GM11168 (cell line): ENCODE measurements around the gene KCTD2.

Source experiments
- in situ Hi-C: fragments of 300-500 bp; cut with MboI; formaldehyde crosslinking; loops from one replicate; pipeline ENCODE4 v1.12.0; 2022; ENCODE audit warnings: low sequenced_read_pairs; ENCODE audit not compliant: unreplicated experiment

KCTD2 gene

GRCh38 chr17:75091855-75092327, 44.9 kb downstream of the KCTD2 start:
- in situ Hi-C loops: no loop called here

DNA sequence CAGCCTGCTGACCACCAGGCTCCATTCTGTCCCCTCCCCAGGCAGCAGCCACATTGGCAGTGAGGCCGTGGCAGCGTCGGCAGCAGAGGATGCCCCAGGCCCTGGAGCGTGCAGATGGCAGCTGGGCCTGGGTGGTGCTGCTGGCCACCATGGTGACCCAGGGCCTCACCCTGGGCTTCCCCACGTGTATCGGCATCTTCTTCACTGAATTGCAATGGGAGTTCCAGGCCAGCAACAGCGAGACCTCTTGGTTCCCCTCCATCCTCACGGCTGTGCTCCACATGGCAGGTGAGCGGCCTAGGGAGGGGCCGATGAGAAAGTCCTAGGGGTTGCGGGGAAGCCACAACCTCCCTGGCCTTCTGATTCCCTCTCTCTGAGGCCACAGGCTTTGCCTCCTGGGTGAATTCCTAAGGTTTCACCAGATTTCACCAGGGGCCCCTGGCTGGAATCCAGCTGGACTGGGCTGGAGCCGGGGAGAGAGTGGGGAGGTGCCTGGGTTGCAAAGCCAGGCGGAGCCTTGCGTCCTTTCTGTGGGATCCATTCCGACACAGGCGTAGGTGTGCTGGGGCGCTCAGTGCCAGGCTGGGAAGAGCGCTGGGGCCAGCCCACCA, 46.6 kb downstream of the KCTD2 start:
- in situ Hi-C loops: no loop called here

DNA sequence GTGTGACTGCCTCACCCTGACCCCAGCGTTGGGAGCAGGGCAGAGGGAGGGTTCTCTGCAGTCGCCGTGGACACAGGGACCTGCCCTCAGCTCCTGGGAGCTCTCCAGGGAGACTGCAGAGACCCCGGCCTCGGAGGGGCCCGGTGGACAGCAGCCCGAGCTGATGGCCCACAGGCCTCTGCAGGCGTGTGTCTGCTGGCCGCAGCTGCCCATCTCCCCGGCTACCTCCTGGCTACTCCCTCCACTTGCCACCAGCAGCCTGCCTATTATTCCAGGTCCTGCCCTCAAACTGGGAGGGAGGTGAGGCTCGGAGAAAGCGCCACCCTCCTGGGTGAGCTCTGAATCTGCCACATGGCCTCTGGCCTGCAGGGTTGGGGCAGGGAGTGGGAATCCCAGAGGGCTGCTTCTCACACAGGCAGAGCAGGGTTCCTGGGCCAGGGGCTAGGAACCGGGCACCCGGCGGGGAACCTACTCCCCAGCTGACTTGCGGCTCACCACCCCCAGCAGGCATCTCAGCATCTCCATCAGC, 47.9 kb downstream of the KCTD2 start:
- in situ Hi-C loops: no loop called here

GRCh38 chr17:75096082-75096625, 49.1 kb downstream of the KCTD2 start:
- in situ Hi-C loops: no loop called here

GRCh38 chr17:75097865-75098264, 50.8 kb downstream of the KCTD2 start:
- in situ Hi-C loops: no loop called here

DNA sequence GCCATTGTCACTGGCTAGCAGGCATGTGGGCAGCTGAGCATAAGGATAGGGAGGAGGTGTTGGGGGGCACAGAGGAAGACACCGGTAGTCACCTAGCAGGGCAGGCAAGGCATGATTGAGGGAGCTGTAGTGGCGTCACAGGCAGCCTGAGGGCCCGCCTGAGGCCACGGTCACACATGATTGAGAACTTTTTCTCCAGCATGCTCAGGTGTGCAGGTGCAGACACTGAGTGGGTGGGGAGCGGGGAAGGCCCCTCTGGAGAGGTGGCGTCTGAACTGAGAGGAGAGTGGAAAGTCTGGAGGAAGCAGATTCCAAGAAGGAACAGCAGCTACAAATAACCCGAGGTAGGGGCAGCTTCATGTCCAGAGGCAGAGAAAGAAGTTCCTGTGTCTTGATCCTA, 51.8 kb downstream of the KCTD2 start:
- in situ Hi-C loops: no loop called here

DNA sequence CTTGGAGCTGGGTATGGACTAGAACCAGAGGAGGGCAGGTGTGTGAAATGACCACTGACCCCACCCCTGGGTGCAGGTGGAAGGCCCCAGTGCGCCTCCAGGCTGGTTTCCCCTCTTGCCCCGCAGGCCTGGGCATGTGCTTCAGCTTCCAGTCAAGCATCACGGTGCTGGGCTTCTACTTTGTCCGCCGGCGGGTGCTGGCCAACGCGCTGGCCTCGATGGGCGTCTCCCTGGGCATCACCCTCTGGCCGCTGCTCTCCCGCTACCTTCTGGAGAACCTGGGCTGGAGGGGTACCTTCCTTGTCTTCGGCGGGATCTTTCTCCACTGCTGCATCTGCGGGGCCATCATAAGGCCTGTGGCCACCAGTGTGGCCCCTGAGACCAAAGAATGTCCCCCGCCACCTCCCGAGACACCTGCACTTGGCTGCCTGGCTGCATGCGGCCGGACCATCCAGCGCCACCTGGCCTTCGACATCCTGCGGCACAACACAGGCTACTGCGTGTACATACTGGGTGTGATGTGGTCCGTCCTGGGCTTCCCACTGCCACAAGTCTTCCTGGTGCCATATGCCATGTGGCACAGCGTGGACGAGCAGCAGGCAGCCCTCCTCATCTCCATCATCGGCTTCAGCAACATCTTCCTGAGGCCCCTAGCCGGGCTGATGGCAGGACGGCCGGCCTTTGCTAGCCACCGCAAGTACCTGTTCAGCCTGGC, 53.0 kb downstream of the KCTD2 start:
- in situ Hi-C loops: no loop called here

- in situ Hi-C loops: no loop called here
Measured at GRCh38 chr17:75102385-75102821, 55.4 kb downstream of the KCTD2 start.

DNA sequence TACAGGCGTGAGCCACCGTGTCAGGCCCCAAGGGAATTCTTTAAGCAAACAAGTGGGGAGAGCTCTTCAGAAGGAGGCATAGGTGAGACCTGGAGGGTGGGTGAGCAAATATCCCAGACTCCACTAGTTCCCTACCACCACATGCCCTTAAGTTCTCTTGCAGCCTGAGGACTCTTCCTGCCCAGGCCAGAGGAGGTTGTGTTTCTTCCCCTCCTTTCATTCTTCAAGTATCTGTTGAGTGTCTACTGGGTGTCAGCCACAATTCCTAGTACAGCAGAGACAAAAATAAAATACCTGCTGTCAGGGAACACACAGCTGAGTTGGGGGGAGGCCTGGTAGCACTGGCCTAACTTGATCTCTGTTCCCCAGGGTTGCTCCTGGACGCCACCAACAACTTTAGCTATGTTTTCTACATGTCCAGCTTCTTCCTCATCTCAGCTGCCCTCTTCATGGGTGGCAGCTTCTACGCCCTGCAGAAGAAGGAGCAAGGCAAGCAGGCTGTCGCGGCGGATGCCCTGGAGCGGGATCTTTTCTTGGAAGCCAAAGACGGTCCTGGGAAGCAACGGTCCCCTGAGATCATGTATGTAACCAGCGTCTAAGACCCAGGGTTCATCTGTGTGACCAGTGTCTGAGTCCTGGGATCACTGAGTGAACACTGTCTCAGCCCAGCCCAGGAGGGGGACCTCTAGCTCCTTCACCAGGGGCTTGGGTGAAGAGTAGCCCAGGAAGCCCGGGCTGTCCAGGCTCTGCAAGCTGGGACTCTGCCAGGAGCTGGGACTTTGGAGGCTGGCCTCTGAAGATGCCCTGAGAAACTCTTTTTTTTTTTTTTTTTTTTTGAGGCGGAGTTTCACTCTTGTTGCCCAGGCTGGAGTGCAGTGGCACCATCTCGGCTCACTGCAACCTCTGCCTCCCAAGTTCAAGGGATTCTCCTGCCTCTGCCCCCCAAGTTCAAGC, 56.9 kb downstream of the KCTD2 start:
- in situ Hi-C loops: no loop called here

DNA sequence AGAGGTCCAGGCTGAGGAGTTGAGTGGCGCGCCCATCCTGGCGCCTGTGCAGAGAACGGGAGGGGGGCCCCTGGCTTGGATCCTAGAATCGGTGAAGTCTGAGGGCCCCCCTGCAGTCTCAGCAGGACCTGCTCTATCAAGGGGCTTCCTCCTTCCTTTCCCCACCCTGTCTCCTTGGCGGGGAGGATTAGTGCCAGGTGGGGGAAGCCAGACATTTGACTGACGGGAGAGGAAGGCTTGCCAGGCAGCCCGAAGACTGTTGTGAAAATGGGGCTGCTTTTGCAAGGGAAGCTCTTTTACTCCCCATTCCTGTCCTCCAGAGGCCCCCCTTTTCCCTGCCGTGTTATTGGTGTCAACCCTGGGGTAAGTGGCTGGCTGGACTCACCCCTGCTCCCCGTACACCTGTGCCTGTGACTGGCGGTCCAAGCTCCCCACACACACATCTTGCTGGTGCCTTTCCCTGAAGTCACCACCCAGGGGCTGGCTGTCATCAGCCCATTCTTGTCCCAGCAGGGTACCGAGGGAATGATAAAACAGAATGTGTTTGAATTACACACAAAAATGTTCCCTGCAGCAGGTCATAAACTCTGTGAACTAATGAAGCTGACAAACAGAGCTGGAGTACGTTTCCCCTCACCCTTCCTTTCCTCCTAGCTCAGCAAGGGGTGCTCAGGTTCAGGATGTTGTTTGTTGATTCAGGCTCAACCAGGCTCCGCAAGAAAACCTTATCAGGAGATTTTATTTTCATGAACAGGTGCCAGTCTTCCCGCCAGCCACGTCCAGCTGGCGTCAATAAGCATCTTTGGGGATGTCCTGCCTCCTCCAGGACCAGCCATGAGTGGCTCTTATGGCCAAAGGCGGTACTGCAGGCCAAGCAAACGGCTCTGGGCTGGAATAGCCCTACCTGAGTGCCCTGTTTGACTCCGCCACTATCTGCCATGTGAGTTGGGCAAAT, 58.4 kb downstream of the KCTD2 start:
- in situ Hi-C loops: no loop called here

DNA sequence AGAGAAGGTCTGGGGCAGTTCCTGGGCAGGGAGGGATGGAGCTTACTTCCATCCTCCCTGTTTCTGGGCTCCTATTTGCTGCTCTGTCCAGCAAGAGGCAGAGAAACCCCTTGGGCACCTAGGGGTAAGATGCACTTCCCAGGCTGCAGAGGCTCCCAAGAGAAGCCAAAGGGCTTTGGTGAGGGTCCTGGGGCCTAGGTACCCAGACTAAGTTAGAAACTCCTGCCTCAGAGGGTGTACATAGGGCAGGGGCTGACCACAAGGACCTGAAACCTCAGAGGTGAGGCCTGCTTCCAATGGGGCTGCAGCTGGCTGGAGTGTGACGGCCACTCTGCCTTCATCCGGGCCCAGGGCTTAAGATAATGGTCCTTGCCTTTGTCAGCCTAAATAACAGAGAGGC, 61.2 kb downstream of the KCTD2 start:
- in situ Hi-C loops: no loop called here

DNA sequence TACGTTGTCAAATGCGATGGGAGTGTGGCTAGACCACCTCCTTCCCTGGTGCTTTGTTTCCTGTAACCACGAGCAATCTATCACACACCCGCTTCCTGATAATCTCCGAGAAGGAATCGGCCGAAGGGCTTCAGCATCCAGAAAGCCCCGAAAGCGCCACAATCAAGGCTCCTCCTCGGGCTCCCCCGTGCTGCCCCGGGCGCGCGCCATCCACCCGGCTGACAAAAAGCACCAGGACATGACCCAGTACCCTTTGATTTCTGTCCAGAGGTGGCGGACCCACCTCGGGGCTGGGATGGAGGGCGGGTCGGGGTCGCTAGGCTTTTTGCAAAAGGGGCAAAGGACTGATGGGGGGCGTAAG, 62.0 kb downstream of the KCTD2 start:
- in situ Hi-C loops: no loop called here

GRCh38 chr17:75109407-75110233, 62.6 kb downstream of the KCTD2 start, which contains the start of gene ARMC7:
Gene ARMC7, plus strand, starts transcription at chr17:75109969. Its CDS starts 320 bp downstream, at chr17:75110289.
- in situ Hi-C loops: loop anchor here (10.0 kb wide), 1 partner anchor 95 kb away; the partner anchor contains the start of gene NUP85

DNA sequence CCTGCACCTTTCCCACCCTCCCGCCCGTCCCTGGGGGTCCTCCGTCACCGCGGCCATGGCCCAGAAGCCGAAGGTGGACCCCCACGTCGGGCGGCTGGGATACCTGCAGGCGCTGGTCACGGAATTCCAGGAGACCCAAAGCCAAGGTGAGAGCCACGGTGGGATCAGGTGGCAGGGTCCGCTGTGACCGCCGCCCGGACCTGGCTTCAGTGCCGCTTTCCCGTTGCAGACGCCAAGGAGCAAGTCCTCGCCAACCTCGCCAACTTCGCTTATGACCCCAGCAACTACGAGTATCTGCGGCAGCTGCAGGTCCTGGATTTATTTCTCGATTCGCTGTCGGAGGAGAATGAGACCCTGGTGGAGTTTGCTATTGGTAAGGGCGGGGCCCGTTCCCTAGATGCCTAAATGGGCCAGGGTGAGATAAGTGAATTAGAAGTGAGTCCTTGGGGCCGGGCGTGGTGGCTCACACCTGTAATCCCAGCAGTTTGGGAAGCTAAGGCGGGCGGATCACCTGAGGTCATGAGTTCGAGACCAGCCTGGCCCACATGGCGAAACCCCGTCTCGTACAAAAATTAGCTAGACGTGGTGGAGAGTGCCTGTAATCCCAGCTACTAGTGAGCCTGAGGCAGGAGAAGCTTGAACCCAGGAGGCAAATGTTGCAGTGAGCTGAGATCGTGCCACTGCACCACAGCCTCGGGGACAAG, 63.4 kb downstream of the KCTD2 start:
- in situ Hi-C loops: loop anchor here (10.0 kb wide), 1 partner anchor 94 kb away; the partner anchor contains the start of gene NUP85

DNA sequence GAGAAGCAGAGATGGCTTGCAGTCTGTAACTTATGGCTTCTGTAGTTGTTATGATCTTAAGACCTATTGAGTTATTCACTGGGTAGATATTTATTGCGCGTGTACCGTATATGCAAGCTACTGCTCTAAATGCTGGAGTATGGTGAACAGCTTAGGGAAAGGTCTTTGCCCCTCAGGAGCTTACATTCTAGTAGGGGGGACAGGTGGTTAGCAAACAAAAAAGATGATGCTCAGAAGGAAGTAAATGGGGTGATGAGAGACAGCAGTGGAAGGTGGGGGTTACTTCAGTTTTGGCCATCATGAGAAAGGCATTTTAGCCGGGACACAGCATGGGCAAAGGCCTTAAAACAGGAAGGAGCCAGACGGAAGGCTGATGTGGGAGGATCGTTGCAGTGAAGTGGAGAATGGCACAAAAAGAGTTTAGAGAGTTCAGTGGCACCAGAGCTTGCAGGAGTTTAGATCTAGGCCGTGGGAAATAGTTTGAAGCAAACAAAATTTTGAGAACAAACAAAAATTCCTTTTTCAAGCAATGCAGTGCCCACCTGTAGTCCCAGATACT, 64.8 kb downstream of the KCTD2 start:
- in situ Hi-C loops: loop anchor here (10.0 kb wide), 1 partner anchor 93 kb away; the partner anchor contains the start of gene NUP85

GRCh38 chr17:75113798-75114551, 67.0 kb downstream of the KCTD2 start:
- in situ Hi-C loops: loop anchor here (10.0 kb wide), 1 partner anchor 91 kb away; the partner anchor contains the start of gene NUP85
